DOHH2 (cell line): Measurements from ENCODE around the gene RIN1.
"Not testable (repeated sequence)": the region's sequence is repeated elsewhere in the genome, so short reads cannot be mapped to it uniquely, and the experiment has no call there.

ENCODE experiments used
- H3F3A ChIP-seq: fragments of 200-600 bp; sonication (generic), shearing (Covaris generic); 2 replicates; pipeline ENCODE4 v1.6.0; 2016; ENCODE audit warnings: antibody characterized with exemption, mild to moderate bottlenecking; ENCODE audit not compliant: control insufficient read depth, insufficient read depth
- H3K27ac ChIP-seq: fragments of 200-600 bp; sonication (generic); 2 replicates; pipeline ENCODE4 v1.5.1; 2014; ENCODE audit warnings: low read depth, mild to moderate bottlenecking, low read length, moderate library complexity
- H3K27me3 ChIP-seq: fragments of 200-600 bp; sonication (generic); 2 replicates; pipeline ENCODE4 v1.6.1; 2014; ENCODE audit warnings: mild to moderate bottlenecking, low read length, mixed read lengths; ENCODE audit not compliant: control insufficient read depth
- H3K36me3 ChIP-seq: fragments of 200-600 bp; sonication (generic); 2 replicates; pipeline ENCODE4 v1.6.1; 2014; ENCODE audit warnings: mild to moderate bottlenecking, low read length, moderate library complexity, mixed read lengths; ENCODE audit not compliant: control insufficient read depth
- H3K4me1 ChIP-seq: fragments of 200-600 bp; sonication (generic); 2 replicates; pipeline ENCODE4 v1.6.1; 2014; ENCODE audit warnings: mild to moderate bottlenecking, low read length, mixed read lengths; ENCODE audit not compliant: control insufficient read depth
- H3K4me2 ChIP-seq: fragments of 200-600 bp; sonication (generic); 2 replicates; pipeline ENCODE4 v1.6.0; 2014; ENCODE audit warnings: mild to moderate bottlenecking, low read length, moderate library complexity
- H3K4me3 ChIP-seq: fragments of 200-600 bp; sonication (generic); 2 replicates; pipeline ENCODE4 v1.5.1; 2014; ENCODE audit warnings: mild to moderate bottlenecking, low read length, mixed read lengths
- H3K79me2 ChIP-seq: fragments of 200-600 bp; sonication (generic); 2 replicates; pipeline ENCODE4 v1.6.1; 2014; ENCODE audit warnings: mild to moderate bottlenecking, low read length, mixed read lengths; ENCODE audit not compliant: control insufficient read depth
- H3K9me2 ChIP-seq: fragments of 200-600 bp; sonication (generic); replicated peaks from 2 replicates; pipeline ENCODE4 v1.6.1; 2014; ENCODE audit warnings: mild to moderate bottlenecking, low read length, mixed read lengths; ENCODE audit not compliant: control insufficient read depth
- H3K9me3 ChIP-seq: fragments of 200-600 bp; sonication (generic); 2 replicates; pipeline ENCODE4 v1.6.1; 2014; ENCODE audit warnings: antibody characterized with exemption, low read length, mixed read lengths; ENCODE audit not compliant: control insufficient read depth, insufficient read depth
- H4K20me1 ChIP-seq: fragments of 200-600 bp; sonication (generic); 2 replicates; pipeline ENCODE4 v1.6.0; 2014; ENCODE audit warnings: low read depth, mild to moderate bottlenecking, antibody characterized with exemption, low read length, moderate library complexity; ENCODE audit not compliant: control insufficient read depth, insufficient read depth
- EZH2phosphoT487 ChIP-seq: fragments of 200-600 bp; sonication (generic); IDR thresholded peaks from 2 replicates; pipeline ENCODE4 v1.6.1; 2017; ENCODE audit warnings: borderline replicate concordance, mild to moderate bottlenecking, antibody characterized with exemption, low read length, moderate library complexity, mixed read lengths
- TF ChIP-seq, protein P1 (sequence below): fragments of 200-600 bp; sonication (generic); IDR thresholded peaks from one replicate; pipeline ENCODE4 v1.5.1; 2014; ENCODE audit warnings: antibody characterized with exemption, mild to moderate bottlenecking, low read depth, low read length; ENCODE audit not compliant: poor library complexity, severe bottlenecking

The RIN1 gene

DNA sequence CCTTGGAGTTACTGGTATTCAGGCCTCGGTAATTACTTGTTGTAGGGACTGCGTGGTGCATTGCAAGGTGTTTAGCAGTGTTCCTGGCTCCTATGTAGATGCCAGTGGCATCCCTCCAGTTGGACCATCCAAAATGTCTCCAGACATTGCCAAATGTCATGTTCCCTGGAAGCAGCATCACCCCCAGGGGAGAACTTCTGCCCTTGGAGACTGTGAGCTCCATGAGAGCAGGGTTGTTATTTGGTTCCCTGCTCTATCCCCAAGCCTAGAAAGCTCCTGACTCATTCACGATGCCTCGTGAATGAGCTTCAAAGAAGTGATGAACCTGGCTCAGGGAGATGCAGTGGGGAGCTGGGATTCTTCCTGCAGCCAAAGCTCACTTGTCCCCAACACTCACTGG is 14.6 kb downstream of the RIN1 start:
- Histone ChIP-seq H3K36me3 (no peaks in the 10 kb centered on the region), H3K27ac (no peak overlapping the region)

DNA sequence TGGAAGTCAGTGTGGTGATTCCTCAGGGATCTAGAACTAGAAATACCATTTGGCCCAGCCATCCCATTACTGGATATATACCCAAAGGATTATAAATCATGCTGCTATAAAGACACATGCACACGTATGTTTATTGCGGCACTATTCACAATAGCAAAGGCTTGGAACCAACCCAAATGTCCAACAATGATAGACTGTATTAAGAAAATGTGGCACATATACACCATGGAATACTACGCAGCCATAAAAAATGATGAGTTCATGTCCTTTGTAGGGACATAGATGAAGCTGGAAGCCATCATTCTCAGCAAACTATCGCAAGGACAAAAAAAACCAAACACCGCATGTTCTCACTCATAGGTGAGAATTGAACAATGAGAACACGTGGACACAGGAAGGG is 15.5 kb downstream of the RIN1 start:
- not testable (repeated sequence) for H3K4me2 ChIP-seq, H4K20me1 ChIP-seq, H3K27me3 ChIP-seq, H3K79me2 ChIP-seq, H3K36me3 ChIP-seq, H3K9me2 ChIP-seq, H3K9me3 ChIP-seq, H3K4me3 ChIP-seq, H3K27ac ChIP-seq
- Histone ChIP-seq H3K4me1 (peaks cover 46% of the 10 kb centered on the region), H3F3A (peaks cover 11% of the 10 kb centered on the region)

More for the DNA sequence above, 14.6 kb downstream of the RIN1 start:
- no peak overlapping the region for H3K4me2 ChIP-seq
- no peaks in the 10 kb centered on the region for H3K9me2 ChIP-seq
- peaks cover 11% of the 10 kb centered on the region for H3F3A ChIP-seq
- H3K9me3 ChIP-seq = peaks cover 8% of the 10 kb centered on the region; the same call in 1 of the 2 replicates
- no peaks in the 10 kb centered on the region for H4K20me1 ChIP-seq
- H3K4me3 ChIP-seq = no peak overlapping the region
- TF ChIP-seq, protein P1, sequence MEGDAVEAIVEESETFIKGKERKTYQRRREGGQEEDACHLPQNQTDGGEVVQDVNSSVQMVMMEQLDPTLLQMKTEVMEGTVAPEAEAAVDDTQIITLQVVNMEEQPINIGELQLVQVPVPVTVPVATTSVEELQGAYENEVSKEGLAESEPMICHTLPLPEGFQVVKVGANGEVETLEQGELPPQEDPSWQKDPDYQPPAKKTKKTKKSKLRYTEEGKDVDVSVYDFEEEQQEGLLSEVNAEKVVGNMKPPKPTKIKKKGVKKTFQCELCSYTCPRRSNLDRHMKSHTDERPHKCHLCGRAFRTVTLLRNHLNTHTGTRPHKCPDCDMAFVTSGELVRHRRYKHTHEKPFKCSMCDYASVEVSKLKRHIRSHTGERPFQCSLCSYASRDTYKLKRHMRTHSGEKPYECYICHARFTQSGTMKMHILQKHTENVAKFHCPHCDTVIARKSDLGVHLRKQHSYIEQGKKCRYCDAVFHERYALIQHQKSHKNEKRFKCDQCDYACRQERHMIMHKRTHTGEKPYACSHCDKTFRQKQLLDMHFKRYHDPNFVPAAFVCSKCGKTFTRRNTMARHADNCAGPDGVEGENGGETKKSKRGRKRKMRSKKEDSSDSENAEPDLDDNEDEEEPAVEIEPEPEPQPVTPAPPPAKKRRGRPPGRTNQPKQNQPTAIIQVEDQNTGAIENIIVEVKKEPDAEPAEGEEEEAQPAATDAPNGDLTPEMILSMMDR = no peak
- no peak for TF ChIP-seq EZH2phosphoT487
- H3K4me1 ChIP-seq = peaks cover 50% of the 10 kb centered on the region
- H3K79me2 ChIP-seq = no peaks in the 10 kb centered on the region
- H3K27me3 ChIP-seq = no peaks in the 10 kb centered on the region

DNA sequence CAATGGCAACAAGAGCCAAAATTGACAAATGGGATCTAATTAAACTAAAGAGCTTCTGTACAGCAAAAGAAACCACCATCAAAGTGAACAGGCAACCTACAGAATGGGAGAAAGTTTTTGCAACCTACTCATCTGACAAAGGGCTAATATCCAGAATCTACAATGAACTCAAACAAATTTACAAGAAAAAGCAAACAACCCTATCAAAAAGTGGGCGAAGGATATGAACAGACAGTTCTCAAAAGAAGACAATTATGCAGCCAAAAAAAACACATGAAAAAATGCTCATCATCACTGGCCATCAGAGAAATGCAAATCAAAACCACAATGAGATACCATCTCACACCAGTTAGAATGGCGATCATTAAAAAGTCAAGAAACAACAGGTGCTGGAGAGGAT is 15.9 kb downstream of the RIN1 start:
- peaks cover 11% of the 10 kb centered on the region for H3F3A ChIP-seq
- H3K27me3 ChIP-seq, H3K36me3 ChIP-seq, H3K9me3 ChIP-seq, H3K4me3 ChIP-seq, H3K9me2 ChIP-seq, H3K4me2 ChIP-seq, H4K20me1 ChIP-seq, H3K27ac ChIP-seq, H3K79me2 ChIP-seq: not testable (repeated sequence)
- peaks cover 41% of the 10 kb centered on the region for H3K4me1 ChIP-seq

DNA sequence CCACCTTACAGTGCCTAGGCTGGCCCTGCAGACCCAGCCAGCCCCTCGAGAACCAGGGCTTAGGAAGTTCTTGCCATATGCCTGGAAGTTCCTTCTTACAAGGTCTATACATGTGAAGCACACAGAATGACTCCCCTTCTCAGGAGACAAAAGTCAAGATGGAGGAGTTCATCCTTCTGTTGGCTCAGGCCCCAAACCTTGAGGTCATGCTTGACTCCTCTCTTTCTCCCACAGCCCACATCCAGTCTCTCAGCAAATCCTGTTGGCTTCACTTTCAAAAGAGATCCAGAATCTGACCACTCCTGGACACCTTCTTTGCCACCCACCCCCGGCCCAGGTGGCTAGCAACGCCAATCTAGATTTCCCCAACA is 17.6 kb downstream of the RIN1 start:
- Histone ChIP-seq H3K27me3 (no peaks in the 10 kb centered on the region), H3K4me2 (peak overlapping the region; percentile 92), H3K36me3 (no peaks in the 10 kb centered on the region), H3K9me3 (peaks cover 8% of the 10 kb centered on the region; the same call in 1 of the 2 replicates), H3K4me1 (peaks cover 41% of the 10 kb centered on the region), H3F3A (peaks cover 11% of the 10 kb centered on the region), H3K4me3 (peak overlapping the region; percentile 72), H3K9me2 (no peaks in the 10 kb centered on the region), H3K27ac (peak overlapping the region; percentile 94), H4K20me1 (no peaks in the 10 kb centered on the region), H3K79me2 (no peaks in the 10 kb centered on the region)
- TF ChIP-seq EZH2phosphoT487 = no peak
- TF ChIP-seq, protein P1 = no peak
